Measurements from ENCODE around the gene TRPV4. TPM values are rescaled to one million over a fixed set of nuclear protein-coding genes. Genes with fewer than 3 reads are reported as not detected.

Gene TRPV4
- total RNA-seq, 1 donor, result 0.43 TPM

DNA sequence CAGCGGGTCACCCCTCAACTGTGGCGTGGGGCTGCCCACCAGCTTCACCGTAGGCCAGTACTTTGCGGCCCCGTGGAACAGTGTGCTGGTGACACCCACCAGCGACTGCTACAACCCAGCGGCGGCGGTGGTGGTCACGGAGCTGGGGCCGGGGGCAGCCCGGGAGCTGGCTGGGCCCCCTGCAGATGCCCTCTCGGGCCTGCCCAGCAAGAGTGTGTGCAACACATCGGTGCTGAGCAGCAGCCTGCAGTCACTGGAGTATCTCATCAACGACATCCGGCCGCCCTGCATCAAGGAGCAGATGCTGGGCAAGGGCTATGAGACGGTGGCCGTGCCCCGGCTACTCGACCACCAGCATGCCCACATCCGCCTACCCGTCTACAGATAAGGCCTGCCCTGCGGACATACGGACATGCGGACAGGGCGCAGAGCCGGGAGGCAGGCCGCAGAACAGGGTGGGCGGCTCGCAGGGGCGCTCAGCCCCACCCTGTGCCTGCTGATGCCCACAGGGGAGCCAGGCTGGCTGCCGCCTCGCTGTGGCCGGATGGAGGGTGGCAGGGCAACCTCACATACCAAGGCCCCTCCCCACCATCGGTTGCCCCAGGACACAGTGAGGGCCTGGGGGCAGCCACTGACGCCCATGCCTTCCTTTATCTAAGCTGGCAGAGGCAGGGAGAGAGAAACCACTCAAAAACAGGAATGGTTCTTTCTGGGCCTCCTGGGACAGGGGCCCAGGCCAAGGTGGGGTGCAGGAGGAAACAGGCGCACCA, 64.1 kb downstream of the TRPV4 start:
- TF ChIP-seq, protein P1, sequence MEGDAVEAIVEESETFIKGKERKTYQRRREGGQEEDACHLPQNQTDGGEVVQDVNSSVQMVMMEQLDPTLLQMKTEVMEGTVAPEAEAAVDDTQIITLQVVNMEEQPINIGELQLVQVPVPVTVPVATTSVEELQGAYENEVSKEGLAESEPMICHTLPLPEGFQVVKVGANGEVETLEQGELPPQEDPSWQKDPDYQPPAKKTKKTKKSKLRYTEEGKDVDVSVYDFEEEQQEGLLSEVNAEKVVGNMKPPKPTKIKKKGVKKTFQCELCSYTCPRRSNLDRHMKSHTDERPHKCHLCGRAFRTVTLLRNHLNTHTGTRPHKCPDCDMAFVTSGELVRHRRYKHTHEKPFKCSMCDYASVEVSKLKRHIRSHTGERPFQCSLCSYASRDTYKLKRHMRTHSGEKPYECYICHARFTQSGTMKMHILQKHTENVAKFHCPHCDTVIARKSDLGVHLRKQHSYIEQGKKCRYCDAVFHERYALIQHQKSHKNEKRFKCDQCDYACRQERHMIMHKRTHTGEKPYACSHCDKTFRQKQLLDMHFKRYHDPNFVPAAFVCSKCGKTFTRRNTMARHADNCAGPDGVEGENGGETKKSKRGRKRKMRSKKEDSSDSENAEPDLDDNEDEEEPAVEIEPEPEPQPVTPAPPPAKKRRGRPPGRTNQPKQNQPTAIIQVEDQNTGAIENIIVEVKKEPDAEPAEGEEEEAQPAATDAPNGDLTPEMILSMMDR (IDR thresholded peaks at IDR 0.05; ENCODE audit: insufficient read depth, low read depth, low read length), result no peak
- DNase-seq (ENCODE audit: low read depth), result no peak
- H3K4me3 ChIP-seq (ENCODE audit: low read depth, low read length), result no peak overlapping the region

DNA sequence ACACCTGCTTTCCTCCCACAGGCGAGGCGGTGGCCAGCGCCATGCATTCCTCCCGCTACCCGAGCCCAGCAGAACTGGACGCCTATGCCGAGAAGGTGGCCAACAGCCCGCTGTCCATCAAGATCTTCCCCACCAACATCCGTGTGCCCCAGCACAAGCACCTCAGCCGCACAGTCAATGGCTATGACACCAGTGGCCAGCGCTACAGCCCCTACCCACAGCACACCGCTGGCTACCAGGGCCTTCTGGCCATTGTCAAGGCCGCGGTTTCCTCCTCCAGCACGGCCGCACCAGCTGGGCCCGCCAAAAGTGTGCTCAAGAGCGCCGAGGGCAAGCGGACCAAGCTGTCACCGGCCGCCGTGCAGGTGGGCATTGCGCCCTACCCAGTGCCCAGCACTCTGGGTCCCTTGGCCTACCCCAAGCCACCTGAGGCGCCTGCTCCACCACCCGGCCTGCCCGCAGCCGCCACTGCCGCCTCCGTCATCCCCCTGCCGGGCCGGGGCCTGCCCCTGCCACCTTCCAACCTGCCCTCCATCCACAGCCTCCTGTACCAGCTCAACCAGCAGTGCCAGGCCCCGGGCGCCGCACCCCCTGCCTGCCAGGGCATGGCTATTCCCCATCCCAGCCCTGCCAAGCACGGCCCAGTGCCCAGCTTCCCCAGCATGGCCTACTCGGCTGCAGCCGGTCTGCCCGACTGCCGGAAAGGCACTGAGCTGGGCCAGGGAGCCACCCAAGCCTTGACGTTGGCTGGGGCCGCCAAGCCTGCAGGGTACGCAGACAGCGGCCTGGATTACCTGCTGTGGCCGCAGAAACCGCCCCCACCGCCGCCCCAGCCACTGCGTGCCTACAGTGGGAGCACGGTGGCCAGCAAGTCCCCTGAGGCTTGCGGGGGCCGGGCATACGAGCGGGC, 65.0 kb downstream of the TRPV4 start:
- TF ChIP-seq, protein P1 (IDR thresholded peaks at IDR 0.05; ENCODE audit: insufficient read depth, low read depth, low read length), result no peak
- DNase-seq (ENCODE audit: low read depth), result no peak
- no peak overlapping the region for H3K4me3 ChIP-seq (ENCODE audit: low read depth, low read length)

DNA sequence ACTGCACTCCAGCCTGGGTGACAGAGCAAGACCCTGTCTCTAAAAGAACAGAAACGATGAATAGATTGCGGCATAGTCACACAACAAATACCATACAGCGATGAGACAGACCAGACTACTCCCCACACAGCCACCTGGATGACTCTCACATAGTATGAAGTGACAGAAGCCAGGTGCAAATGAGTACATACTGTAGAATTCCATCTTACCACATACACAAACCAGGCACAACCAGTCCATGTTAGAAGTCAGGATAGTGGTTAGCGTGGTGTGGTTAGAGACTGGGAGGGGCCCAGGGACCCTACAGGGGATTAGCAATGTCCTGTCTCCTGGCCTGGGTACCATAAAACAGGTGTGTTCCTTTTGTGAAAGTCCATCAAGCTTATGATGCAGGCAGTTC, 65.7 kb downstream of the TRPV4 start:
- TF ChIP-seq, protein P1 (IDR thresholded peaks at IDR 0.05; ENCODE audit: insufficient read depth, low read depth, low read length), result no peak
- no peak for DNase-seq (ENCODE audit: low read depth)
- no peak overlapping the region for H3K4me3 ChIP-seq (ENCODE audit: low read depth, low read length)

DNA sequence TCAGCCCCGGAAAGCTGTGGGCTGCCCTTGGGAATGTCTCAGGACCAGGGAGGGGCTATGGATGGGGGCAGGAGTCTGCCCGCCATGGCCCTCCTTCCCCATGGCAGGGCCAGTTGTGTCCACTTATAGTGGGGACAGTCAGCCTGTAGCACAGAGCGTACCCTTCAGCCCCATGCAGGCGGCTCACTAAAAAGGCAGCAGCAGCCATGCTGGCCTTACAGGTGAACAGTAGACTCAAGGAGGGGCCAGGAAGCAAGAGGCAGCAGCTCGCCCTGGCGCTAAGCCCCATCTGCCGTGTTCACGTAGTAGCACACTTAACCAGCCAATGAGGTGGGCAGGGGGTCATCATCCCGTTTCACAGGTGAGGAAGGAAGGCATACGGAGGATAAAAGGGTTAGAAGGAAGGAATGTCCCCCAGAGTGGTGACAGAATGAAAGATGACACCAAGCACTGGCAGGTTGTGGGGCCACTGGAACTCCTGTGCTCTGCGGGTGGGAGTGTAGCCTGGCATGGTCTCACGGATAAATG, 66.9 kb downstream of the TRPV4 start:
- no peak for DNase-seq (ENCODE audit: low read depth)
- TF ChIP-seq, protein P1 (IDR thresholded peaks at IDR 0.05; ENCODE audit: insufficient read depth, low read depth, low read length), result no peak
- no peak overlapping the region for H3K4me3 ChIP-seq (ENCODE audit: low read depth, low read length)

DNA sequence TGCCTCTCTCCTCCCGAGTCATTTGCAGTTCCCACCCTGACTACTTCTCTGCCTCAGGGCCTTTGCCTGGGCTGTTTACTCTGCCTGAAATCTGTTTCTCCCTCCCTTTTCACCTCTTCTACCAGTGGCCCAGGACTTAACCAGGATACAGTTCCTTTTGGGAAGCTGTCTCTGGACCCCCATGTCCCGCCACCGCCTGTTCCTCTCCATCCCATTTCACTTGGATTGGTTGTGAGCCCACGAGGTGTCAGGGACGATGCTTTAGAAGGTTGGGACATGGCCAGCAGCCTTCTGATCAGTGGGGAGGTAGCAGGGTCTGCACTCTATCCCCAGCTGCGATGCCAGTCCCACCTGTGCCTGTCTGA, 67.8 kb downstream of the TRPV4 start:
- DNase-seq (ENCODE audit: low read depth), result no peak
- TF ChIP-seq, protein P1 (IDR thresholded peaks at IDR 0.05; ENCODE audit: insufficient read depth, low read depth, low read length), result no peak

DNA sequence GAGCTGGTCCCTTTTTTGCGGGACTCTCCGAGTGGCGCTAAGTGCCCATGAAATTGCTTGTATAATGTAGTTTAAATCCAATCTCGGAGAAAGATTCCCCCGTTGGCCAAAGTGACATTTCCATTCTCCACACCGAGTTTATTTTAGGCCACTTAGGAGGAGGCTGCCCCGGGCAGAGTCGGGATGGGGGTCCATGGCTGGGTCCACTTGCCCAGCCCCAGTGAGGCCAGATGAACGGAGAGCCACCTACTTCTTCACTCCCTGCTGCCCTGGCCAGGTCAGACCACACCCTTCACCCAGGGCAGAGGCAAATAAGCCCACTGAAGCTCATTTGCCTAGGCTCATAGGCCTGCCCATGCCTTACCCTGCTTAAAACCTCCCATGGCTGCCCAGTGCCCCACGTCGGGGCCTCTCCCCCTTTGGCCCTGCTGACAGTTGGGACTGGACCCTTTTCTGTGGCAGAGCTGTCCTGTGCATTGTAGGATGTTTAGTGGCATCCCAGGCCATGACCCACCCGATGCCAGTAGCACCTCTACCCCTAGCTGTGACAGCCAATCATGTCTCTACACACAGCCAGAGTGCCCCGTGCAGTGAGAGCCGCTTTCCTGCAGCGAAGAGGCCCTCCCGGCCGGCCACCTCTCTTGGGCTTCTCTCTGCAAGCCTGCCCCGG, 68.3 kb downstream of the TRPV4 start:
- H3K4me3 ChIP-seq (ENCODE audit: low read depth, low read length), result no peak overlapping the region
- no peak for DNase-seq (ENCODE audit: low read depth)
- TF ChIP-seq, protein P1 (IDR thresholded peaks at IDR 0.05; ENCODE audit: insufficient read depth, low read depth, low read length), result no peak

More for the DNA sequence above, 67.8 kb downstream of the TRPV4 start:
- H3K4me3 ChIP-seq (ENCODE audit: low read depth, low read length), result no peak overlapping the region

Measured in fibroblast of villous mesenchyme (primary cell).